ENCODE measurements around the gene GCSAML.

Gene GCSAML

GRCh38 chr1:247574236-247574635, 25.3 kb downstream of the GCSAML start:
- DNase-seq: no peak

- DNase-seq: no peak
These were observed 25.7 kb downstream of the GCSAML start for GRCh38 chr1:247574664-247575063.

DNA sequence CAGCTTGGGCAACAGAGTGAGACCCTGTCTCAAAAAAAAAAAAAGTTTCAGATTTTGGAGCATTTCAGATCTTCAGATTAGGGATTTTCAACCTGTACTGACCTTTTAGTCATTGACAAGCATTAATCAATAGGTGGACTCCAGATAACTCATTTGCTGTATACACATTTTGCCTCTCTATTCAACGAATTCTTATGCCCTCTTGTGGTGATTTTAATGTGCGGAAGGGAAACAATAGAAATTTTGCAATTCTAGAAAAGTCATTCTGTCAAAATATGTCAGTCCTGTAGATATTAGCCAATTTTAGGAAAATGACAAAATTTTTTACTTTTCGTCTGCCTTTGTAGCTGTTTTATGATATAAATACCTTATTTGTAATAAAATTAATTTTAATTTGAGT, 27.6 kb downstream of the GCSAML start:
- no peak for DNase-seq

- DNase-seq: no peak
These were observed 30.1 kb downstream of the GCSAML start for GRCh38 chr1:247578946-247579460.

- DNase-seq: no peak
These were observed 39.1 kb downstream of the GCSAML start, which contains the start of gene OR2G2 for GRCh38 chr1:247588060-247588459. Gene OR2G2, plus strand, starts transcription at chr1:247588360. Its CDS starts 0 bp downstream, at chr1:247588360.

DNA sequence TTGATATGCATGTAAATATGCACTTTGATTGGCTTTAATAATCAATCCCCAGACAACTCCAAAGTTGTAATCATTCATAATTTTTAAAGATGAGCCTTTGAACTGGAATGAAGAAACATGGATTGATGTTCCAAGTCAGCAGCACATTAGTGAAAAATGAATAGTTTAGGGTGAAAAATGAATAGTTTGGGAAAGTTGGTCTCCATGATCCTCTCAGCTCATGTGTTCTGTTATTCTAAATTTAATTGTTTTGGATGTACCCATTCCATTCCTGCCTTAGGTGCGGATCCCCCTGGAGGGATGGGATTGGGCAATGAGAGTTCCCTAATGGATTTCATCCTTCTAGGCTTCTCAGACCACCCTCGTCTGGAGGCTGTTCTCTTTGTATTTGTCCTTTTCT, 56.4 kb downstream of the GCSAML start, which contains the start of gene OR2G3:
OR2G3 (plus strand) TSS at position 301 of the 400 bp plus-strand sequence; CDS start at position 301, 0 bp downstream.
- no peak for DNase-seq

- DNase-seq: no peak
These were observed 64.5 kb downstream of the GCSAML start for GRCh38 chr1:247613405-247613804.

DNA sequence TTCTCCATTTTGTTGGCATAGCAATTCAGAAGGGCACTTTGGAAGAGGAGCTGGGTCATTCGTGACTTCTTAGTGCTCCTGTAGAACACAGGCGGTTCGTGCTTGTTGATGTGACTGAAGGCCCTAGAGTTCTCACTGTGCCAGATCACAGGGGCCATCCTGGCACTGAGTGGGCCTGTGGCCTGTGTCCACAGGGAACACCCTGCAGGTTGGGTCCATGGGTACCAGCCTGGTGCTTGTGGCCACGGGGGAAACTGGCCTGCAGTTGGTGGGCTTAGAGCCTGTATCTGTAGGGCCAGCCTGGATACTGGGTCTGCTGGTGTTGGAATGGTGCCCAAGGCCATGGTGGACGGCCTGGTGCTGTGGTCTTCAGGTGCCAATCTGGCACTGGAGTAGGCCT, 65.7 kb downstream of the GCSAML start:
- DNase-seq: no peak
